T-helper 22 cell (primary cell): Measurements from ENCODE around the gene GLOD5.

Source experiments
- DNase-seq: peaks from one replicate; pipeline ENCODE4 v3.0.0-alpha.2; 2020; ENCODE audit warnings: low read depth

Gene GLOD5

GRCh38 chrX:48754238-48754637 lies 7.3 kb upstream of the GLOD5 start:
- DNase-seq, result no peak

GRCh38 chrX:48769230-48769629 lies 7.7 kb downstream of the GLOD5 start:
- no peak for DNase-seq

- no peak for DNase-seq
Measured at GRCh38 chrX:48770296-48770695, 8.7 kb downstream of the GLOD5 start.

- no peak for DNase-seq
Measured at GRCh38 chrX:48772602-48773001, 11.1 kb downstream of the GLOD5 start.

- DNase-seq, result no peak
Measured at GRCh38 chrX:48776818-48777439, 15.4 kb downstream of the GLOD5 start.

GRCh38 chrX:48779399-48779798 lies 17.9 kb downstream of the GLOD5 start:
- no peak for DNase-seq

GRCh38 chrX:48781705-48782104 lies 20.2 kb downstream of the GLOD5 start:
- no peak for DNase-seq

- no peak for DNase-seq
Measured at GRCh38 chrX:48782216-48782615, 20.7 kb downstream of the GLOD5 start.

GRCh38 chrX:48782795-48783194 lies 21.2 kb downstream of the GLOD5 start:
- no peak for DNase-seq

GRCh38 chrX:48784726-48785125 lies 23.2 kb downstream of the GLOD5 start:
- DNase-seq, result no peak

GRCh38 chrX:48785186-48785539 lies 23.6 kb downstream of the GLOD5 start:
- no peak for DNase-seq

- no peak for DNase-seq
Measured at GRCh38 chrX:48785540-48786214, 24.1 kb downstream of the GLOD5 start.

GRCh38 chrX:48786341-48786800 lies 24.8 kb downstream of the GLOD5 start, which contains the start of gene GATA1:
Gene GATA1, plus strand, starts transcription at chrX:48786590. Its CDS starts 4,520 bp downstream, at chrX:48791110.
- DNase-seq, result no peak

GRCh38 chrX:48786825-48787504 lies 25.4 kb downstream of the GLOD5 start:
- no peak for DNase-seq

GRCh38 chrX:48787505-48788443 lies 26.2 kb downstream of the GLOD5 start:
- DNase-seq, result no peak

- DNase-seq, result no peak
Measured at GRCh38 chrX:48789366-48790220, 28.0 kb downstream of the GLOD5 start.

- no peak for DNase-seq
Measured at GRCh38 chrX:48790477-48790876, 28.9 kb downstream of the GLOD5 start.

- no peak for DNase-seq
Measured at GRCh38 chrX:48791063-48791820, 29.7 kb downstream of the GLOD5 start.

GRCh38 chrX:48792219-48792618 lies 30.7 kb downstream of the GLOD5 start:
- DNase-seq, result no peak

- DNase-seq, result no peak
Measured at GRCh38 chrX:48793935-48794334, 32.4 kb downstream of the GLOD5 start.
